GM19099 (cell line): ENCODE results near the gene SGO1.

Experiments
- POLR2A ChIP-seq: IDR thresholded peaks from 3 replicates; pipeline ENCODE4 v1.6.1; 2011; ENCODE audit warnings: low read depth; ENCODE audit not compliant: insufficient read length; ENCODE audit errors: extremely low read depth

Gene SGO1

DNA sequence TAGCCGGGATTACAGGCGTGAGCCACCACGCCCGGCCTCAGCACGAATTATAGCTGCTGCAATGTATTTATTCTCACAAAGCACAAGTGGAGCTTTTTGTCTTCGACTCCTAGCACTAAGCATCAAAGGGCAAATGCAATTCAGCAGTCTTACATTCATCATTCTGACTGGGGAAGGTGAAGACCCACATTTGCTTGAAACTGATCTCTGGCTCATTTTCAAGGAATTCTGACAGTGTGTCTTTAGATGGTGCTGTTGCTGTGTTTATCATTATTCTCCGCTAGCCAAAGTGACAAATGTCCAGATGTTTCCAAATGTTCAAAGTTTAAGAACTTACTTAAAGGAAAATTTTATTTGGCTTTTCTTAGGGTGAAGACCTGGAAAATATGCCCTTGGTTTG is 55.9 kb downstream of the SGO1 start:
- TF ChIP-seq POLR2A, result no peak

DNA sequence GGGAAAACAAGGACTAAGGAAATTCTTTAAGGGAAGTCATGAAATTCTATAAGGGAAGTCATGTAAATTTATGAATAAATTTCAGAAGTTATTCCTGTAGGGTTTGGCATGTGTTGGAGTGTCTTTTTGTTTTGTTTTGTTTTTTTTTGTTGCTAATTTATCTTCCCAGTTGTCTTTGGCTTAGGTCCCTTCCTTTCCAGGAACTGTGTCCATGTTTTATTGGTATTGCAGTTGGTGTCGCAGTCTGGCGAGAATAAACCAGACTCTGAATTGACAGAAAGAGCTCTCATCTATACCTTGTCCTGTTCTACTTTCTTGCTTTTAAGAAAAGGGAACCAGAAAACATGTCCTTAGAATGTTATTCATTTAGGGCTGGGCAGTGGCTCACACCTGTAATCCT is 57.6 kb downstream of the SGO1 start:
- no peak for TF ChIP-seq POLR2A

DNA sequence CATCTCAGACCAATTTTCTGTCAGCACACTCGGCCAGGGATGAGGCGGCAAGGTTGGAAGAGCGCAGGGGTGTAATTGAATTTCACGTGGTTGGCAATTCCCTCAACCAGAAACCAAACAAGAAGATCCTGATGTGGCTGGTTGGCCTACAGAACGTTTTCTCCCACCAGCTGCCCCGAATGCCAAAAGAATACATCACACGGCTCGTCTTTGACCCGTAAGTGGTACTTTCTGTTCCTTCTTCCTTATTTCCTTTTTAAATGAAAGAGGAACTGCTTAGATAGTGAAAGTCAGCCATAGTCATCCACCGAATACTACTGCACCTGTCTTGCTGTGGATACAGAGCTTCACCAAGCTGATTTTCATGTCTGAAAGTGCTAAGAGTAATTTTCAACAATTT is 60.1 kb downstream of the SGO1 start:
- TF ChIP-seq POLR2A, result no peak

DNA sequence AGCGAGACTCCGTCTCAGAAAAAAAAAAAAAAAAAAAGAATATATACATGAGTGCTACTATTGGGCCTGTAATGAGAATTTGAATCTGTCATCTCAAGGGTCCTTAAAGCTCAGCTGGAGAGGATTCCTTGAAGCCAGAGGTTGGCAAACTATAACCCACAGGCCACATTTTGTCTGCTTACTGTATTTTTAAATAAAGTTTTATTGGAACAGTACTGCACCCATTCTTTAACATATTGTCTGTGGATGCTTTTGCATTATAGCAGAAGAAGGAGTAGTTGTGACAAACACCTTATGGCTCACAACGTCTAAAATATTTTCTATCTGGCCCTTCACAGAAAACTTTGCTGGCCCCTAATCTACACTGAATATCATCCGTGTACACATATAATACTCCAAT is 60.7 kb downstream of the SGO1 start:
- TF ChIP-seq POLR2A, result no peak

DNA sequence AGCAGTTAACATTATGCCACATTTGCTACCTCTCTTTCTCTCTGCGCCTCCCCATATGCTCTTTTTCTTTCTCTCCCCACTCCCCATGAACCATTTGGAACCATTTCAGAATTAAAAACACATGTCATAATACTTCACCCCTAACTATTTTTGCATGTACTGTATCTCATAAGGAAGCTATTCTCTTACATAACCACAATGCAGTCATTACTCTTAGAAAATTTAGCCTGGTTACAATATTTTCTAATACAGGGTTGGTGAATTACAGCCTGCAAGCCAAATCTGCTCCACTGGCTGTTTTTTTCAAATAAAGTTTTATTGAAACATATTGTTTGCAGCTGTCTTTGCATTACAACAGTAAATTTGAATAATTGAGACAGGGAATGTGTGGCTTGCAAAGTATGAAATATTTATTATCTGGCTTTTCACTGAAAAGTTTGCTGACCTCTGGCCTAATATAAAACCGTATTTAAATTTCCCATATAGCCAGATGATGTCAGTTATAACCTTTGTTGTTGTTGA is 62.8 kb downstream of the SGO1 start:
- no peak for TF ChIP-seq POLR2A

DNA sequence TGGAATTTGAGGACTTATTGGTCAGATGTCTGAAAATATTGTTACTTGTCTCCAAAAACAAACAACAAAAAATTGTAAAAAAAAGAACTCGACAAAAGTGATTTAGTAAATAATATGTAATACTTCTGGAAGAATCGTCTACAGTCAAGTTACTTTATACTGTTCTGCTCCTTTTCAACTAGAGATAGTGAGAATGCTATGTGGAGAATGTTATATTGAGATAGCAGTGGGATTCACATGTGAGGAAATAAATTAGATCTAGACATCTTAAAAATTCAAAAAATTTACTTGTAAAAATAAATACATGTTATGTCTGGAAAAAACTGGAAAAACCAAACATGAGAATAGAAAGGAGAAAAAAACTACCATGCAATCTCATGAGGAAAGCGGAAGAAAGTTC is 64.9 kb downstream of the SGO1 start:
- no peak for TF ChIP-seq POLR2A
